Vagina (tissue), 2 donors: Measurements from ENCODE around the gene MBLAC1. TPM values are rescaled to one million over a fixed set of nuclear protein-coding genes. Genes with fewer than 3 reads are reported as not detected.

Experiments
- DNase-seq, 2 donors: peaks; one replicate each; pipeline ENCODE4 v3.0.0-alpha.2; 2017; ENCODE audit errors: extremely low spot score in 2 of 2
- H3K27ac ChIP-seq: fragments of 200-600 bp; sonication (generic); one replicate; pipeline ENCODE4 v1.5.1; 2019
- H3K27me3 ChIP-seq: fragments of 200-600 bp; sonication (generic); one replicate; pipeline ENCODE4 v1.5.1; 2019
- H3K36me3 ChIP-seq, 2 donors: fragments of 200-600 bp; sonication (generic); one replicate each; pipeline ENCODE4 v1.5.1; 2017 to 2019
- H3K4me1 ChIP-seq: fragments of 200-600 bp; sonication (generic); one replicate; pipeline ENCODE4 v1.5.1; 2019
- H3K4me3 ChIP-seq, 2 donors: fragments of 200-600 bp; sonication (generic); 1 replicate in 1 of 2; 2 replicates in 1 of 2; pipeline ENCODE4 v1.5.1; 2016 to 2019
- H3K9me3 ChIP-seq: fragments of 200-600 bp; sonication (generic); one replicate; pipeline ENCODE4 v1.5.1; 2019
- POLR2A ChIP-seq, 2 donors: fragments of 450-650 bp; IDR thresholded peaks; one replicate each; pipeline ENCODE4 v1.6.1; 2017; ENCODE audit warnings: antibody characterized with exemption in 2 of 2, mild to moderate bottlenecking in 2 of 2, moderate library complexity in 2 of 2
- POLR2AphosphoS5 ChIP-seq, 2 donors: sonication (generic); formaldehyde crosslinking; IDR thresholded peaks; one replicate each; pipeline ENCODE4 v1.9.0; 2017; ENCODE audit warnings: antibody characterized with exemption in 2 of 2, mild to moderate bottlenecking in 2 of 2, low read depth in 1 of 2; ENCODE audit not compliant: insufficient read depth in 1 of 2
- intact Hi-C: fragments of 100-400 bp; cut with DNase I; formaldehyde crosslinking; loops from one replicate; pipeline ENCODE4 v1.15.1; 2023
- total RNA-seq: library from RNA; depleted of rRNA; stranded (reverse); fragments of >200 nt; gene quantifications from one replicate; pipeline ENCODE4 v1.2.3, GENCODE V29; 2016
- TF ChIP-seq, protein P1 (sequence below), 3 experiments: fragments of 450-650 bp in 2 of 3; fragments of 200-600 bp in 1 of 3; sonication (generic) in 1 of 3; IDR thresholded peaks; one replicate each; pipeline ENCODE4 v1.5.1; 2017 to 2019; ENCODE audit warnings: antibody characterized with exemption in 3 of 3, mild to moderate bottlenecking in 2 of 3, moderate library complexity in 2 of 3

The MBLAC1 gene
- total RNA-seq, 1 donor from 2014 or later = 2.9 TPM

DNA sequence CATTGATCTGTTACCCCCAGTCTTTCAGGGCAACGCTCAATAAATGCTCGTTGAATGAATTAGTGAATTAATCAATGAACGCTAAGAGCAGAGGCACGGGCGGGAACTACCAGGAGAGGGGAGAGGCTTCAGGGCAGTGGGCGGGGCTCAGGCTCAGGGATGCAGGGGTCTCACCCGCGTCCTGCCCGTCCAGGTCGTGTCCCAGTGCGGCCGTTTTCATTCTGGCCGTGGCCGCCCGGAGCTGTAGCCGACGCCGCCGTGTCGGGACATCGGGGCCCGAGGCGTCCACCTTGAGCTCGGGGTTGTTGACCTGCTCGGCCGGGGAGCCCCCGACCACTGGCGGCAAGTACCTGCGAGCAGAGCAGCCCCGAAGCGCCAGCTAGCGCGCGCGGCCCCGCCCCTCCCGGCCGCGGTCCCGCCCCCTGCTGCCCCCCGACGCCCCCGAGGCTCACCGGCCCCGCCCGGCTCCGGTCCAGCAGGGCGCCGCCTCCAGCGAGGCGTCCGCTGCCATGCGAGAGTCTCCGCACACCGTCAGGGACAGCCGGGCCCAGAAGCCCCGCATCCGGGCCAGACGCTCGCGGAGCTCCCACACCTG lies 44.4 kb downstream of the MBLAC1 start:
- Histone ChIP-seq H3K4me3 (peak overlapping the region; percentile 44 to 63), H3K27ac (no peak overlapping the region), H3K27me3 (no peaks in the 10 kb centered on the region), H3K9me3 (no peaks in the 10 kb centered on the region), H3K36me3 (no peaks in the 10 kb centered on the region), H3K4me1 (peaks cover 31% of the 10 kb centered on the region)
- intact Hi-C loops = no loop called here
- TF ChIP-seq, protein P1, sequence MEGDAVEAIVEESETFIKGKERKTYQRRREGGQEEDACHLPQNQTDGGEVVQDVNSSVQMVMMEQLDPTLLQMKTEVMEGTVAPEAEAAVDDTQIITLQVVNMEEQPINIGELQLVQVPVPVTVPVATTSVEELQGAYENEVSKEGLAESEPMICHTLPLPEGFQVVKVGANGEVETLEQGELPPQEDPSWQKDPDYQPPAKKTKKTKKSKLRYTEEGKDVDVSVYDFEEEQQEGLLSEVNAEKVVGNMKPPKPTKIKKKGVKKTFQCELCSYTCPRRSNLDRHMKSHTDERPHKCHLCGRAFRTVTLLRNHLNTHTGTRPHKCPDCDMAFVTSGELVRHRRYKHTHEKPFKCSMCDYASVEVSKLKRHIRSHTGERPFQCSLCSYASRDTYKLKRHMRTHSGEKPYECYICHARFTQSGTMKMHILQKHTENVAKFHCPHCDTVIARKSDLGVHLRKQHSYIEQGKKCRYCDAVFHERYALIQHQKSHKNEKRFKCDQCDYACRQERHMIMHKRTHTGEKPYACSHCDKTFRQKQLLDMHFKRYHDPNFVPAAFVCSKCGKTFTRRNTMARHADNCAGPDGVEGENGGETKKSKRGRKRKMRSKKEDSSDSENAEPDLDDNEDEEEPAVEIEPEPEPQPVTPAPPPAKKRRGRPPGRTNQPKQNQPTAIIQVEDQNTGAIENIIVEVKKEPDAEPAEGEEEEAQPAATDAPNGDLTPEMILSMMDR (IDR thresholded peaks at IDR 0.05) = no peak
- TF ChIP-seq POLR2A (IDR thresholded peaks at IDR 0.05) (no peak), POLR2AphosphoS5 (IDR thresholded peaks at IDR 0.05; ENCODE audit: insufficient read depth in 1 of 2, low read depth in 1 of 2) (no peak)
- no peak for DNase-seq

DNA sequence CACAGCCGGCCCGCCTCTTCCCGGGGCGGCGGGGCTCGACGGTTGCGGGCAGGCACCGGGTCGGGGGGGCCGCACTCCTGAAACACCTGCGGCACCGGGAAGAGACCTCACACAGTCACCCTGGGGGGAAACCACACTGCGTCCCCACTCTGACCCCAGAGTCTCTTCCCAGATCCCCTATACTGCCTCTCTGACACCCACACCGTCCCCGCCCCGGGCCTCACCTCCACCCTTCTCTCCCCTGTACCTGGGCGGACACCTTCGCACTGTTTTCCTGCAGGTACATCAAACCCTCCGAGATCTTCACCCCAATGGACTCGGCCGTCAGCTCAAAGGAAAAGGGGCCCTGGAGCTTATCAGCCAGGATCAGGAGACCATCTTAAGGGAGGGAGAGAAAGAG lies 45.1 kb downstream of the MBLAC1 start:
- DNase-seq = no peak

DNA sequence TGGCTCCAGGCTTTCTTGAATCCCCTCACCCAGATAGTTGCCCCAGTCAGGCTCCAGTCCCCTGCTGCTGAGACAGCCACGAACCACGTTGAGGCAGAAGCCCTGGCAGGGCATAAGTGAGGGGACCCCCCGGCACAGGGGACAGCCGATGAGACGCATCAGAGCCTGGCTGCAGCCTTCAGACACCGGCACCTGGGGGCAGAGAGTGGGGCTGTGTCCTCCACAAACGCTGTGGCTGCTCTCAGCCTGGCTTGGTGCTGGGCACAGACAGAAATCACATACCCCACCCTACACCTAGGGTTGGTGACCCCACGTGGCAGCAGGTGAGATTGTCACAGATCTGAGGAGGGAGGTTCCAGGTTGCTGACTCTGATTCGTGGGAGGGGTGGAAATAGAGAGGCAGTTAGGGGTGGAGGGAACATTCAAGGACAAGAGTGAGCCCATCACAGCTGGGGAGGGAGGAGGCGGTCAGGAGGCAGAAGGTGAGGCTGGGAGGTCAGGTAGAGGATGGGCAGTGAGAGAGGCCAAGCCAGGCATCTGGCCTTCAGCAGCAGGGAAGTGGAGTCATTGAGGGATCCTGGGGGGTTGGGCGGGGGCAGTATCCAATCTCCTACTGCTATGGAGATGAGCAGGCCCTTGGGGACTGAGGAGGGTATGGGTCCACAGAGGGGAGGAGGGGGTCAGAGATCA lies 47.2 kb downstream of the MBLAC1 start:
- Histone ChIP-seq H3K27me3 (no peaks in the 10 kb centered on the region), H3K27ac (no peak overlapping the region), H3K4me1 (peaks cover 24% of the 10 kb centered on the region), H3K36me3 (no peaks in the 10 kb centered on the region), H3K9me3 (no peaks in the 10 kb centered on the region), H3K4me3 (no peak overlapping the region)
- intact Hi-C loops = no loop called here
- TF ChIP-seq POLR2A (IDR thresholded peaks at IDR 0.05) = no peak
- no peak for TF ChIP-seq POLR2AphosphoS5 (IDR thresholded peaks at IDR 0.05; ENCODE audit: insufficient read depth in 1 of 2, low read depth in 1 of 2)
- TF ChIP-seq, protein P1 (IDR thresholded peaks at IDR 0.05) = no peak
- DNase-seq = no peak

More for the DNA sequence above, 45.1 kb downstream of the MBLAC1 start:
- H3K36me3 ChIP-seq = no peaks in the 10 kb centered on the region
- H3K4me3 ChIP-seq = peak overlapping the region; percentile 44 to 63
- no peak overlapping the region for H3K27ac ChIP-seq
- intact Hi-C loops = no loop called here
- no peaks in the 10 kb centered on the region for H3K27me3 ChIP-seq
- H3K9me3 ChIP-seq = no peaks in the 10 kb centered on the region
- TF ChIP-seq POLR2AphosphoS5 (IDR thresholded peaks at IDR 0.05; ENCODE audit: insufficient read depth in 1 of 2, low read depth in 1 of 2) = no peak
- TF ChIP-seq, protein P1 (IDR thresholded peaks at IDR 0.05) = no peak
- no peak for TF ChIP-seq POLR2A (IDR thresholded peaks at IDR 0.05)
- H3K4me1 ChIP-seq = peaks cover 30% of the 10 kb centered on the region

DNA sequence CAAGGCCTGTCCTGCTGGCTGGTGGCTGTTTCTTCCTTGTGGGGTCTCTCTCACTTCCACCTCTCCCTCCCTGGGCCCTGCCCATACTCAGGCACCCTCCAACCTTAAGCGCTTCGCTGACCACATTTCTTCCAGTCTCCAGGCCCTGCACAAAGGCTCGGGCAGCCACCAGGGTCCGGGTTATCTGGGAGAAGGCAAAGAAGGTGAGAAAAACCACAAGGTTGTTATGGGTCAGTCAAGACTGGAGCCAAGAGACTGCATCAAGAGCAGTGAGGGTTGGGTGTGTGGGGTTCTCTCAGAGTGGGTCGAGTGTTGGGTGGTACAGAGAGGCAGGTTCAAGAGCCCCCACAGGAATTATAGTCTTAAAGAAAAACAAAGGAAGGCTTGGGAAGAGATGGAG lies 47.8 kb downstream of the MBLAC1 start:
- DNase-seq = no peak
- intact Hi-C loops = no loop called here
- H3K4me3 ChIP-seq = no peak overlapping the region

More for the DNA sequence above, 47.8 kb downstream of the MBLAC1 start:
- TF ChIP-seq POLR2A (IDR thresholded peaks at IDR 0.05) (no peak), POLR2AphosphoS5 (IDR thresholded peaks at IDR 0.05; ENCODE audit: insufficient read depth in 1 of 2, low read depth in 1 of 2) (no peak)
- TF ChIP-seq, protein P1 (IDR thresholded peaks at IDR 0.05) = no peak
- Histone ChIP-seq H3K4me1 (peaks cover 20% of the 10 kb centered on the region), H3K27me3 (no peaks in the 10 kb centered on the region), H3K9me3 (no peaks in the 10 kb centered on the region), H3K36me3 (no peaks in the 10 kb centered on the region), H3K27ac (no peak overlapping the region)
